ENCODE data around the gene FMN2.

FMN2 gene

DNA sequence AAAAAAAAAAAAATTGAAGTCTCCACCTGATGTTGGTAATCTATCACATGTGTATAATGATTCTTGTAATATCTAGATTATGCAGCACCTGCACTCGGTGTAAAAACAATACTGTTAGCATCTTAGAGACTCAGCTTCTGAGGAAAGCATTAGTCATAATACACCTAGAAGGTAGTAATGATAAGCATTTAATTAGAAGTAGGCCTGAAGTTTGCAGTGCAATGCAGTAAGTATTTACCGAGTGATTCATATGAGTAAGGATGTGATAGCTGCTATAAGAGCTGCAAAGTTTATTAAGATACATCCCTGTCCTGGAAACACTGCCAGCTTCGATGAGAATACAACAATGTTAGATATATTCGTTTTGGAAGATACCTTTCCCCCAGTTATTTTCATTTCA is 323.8 kb downstream of the FMN2 start:
- H3K4me3 ChIP-seq (ENCODE audit: low read depth, low read length): no peak overlapping the region
- TF ChIP-seq, protein P1, sequence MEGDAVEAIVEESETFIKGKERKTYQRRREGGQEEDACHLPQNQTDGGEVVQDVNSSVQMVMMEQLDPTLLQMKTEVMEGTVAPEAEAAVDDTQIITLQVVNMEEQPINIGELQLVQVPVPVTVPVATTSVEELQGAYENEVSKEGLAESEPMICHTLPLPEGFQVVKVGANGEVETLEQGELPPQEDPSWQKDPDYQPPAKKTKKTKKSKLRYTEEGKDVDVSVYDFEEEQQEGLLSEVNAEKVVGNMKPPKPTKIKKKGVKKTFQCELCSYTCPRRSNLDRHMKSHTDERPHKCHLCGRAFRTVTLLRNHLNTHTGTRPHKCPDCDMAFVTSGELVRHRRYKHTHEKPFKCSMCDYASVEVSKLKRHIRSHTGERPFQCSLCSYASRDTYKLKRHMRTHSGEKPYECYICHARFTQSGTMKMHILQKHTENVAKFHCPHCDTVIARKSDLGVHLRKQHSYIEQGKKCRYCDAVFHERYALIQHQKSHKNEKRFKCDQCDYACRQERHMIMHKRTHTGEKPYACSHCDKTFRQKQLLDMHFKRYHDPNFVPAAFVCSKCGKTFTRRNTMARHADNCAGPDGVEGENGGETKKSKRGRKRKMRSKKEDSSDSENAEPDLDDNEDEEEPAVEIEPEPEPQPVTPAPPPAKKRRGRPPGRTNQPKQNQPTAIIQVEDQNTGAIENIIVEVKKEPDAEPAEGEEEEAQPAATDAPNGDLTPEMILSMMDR (IDR thresholded peaks at IDR 0.05; ENCODE audit: control insufficient read depth, extremely low read depth, insufficient read depth): no peak
- no peak for DNase-seq (ENCODE audit: low read depth)

DNA sequence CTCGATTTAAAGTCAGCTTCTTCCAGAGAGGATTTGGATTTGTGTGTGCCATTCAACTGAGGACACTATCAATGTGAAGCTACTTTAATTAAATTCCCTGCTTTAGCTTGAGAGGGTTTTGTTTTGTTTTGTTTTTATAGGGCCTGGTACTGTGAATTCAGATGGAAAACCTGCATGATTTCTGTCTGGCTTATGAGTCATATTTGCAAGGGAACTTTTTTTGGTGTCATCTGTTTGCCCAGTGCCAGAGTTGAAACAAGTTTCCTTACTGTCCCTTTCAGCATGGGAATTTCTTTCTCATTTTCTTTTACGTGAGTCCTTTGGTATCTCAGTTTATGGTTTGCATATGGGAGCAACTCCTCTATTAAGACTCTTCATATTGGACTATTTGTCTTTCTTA is 325.6 kb downstream of the FMN2 start:
- no peak for DNase-seq (ENCODE audit: low read depth)
- TF ChIP-seq, protein P1 (IDR thresholded peaks at IDR 0.05; ENCODE audit: control insufficient read depth, extremely low read depth, insufficient read depth): no peak

DNA sequence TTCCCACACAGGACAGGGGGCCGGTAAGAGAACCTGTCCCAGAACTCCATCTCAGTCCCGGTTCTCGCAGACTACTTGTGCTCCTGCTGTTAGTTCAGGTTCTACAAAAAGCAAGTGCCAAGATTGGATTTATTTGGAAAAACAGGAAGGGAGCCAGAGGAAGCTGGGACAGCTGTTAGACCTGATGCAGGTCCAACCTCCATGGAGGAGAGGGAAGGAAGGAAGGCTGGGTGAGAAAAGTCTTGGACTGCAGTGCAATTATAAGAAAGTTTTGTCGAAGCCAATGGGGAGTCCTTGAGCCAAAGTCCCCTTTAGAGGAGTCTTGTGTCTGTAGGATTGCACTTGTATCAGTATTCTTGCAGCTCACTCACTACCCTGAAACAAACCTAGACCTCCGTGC is 329.1 kb downstream of the FMN2 start:
- no peak for DNase-seq (ENCODE audit: low read depth)
- TF ChIP-seq, protein P1 (IDR thresholded peaks at IDR 0.05; ENCODE audit: control insufficient read depth, extremely low read depth, insufficient read depth): no peak
- no peak overlapping the region for H3K4me3 ChIP-seq (ENCODE audit: low read depth, low read length)

More for the DNA sequence above, 325.6 kb downstream of the FMN2 start:
- H3K4me3 ChIP-seq (ENCODE audit: low read depth, low read length): no peak overlapping the region

DNA sequence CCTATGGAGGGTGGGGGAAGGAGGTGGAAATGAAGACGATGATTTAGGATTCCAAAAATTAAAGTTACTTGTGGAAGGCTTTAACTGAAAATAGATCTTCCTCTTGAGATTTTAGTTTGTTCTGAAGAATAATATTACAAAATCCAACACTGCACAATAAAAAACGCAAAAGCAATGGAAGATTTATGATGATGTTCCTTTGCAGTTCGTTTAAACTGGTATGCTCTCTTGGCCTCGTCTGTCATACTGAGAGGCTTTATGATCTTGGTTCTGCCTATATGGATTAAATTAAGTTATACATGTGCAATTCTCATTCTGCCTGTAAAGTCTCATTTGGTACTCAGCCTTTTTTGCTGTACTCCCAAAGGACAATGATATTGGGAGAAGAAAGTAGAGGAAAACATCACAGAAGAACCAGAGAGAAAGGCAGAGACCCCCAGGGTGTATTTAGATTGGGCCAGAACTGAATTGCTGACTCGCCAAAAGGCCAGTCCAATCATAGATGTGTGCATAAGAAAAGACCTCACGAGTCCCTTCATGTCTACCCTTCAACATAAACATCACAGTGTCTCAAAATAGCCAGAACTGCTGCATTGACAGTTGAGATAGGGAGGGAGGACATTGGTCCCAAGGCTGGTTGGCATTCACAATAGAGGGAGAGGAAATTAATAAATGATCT is 331.7 kb downstream of the FMN2 start:
- no peak for DNase-seq (ENCODE audit: low read depth)
- TF ChIP-seq, protein P1 (IDR thresholded peaks at IDR 0.05; ENCODE audit: control insufficient read depth, extremely low read depth, insufficient read depth): no peak
- no peak overlapping the region for H3K4me3 ChIP-seq (ENCODE audit: low read depth, low read length)

DNA sequence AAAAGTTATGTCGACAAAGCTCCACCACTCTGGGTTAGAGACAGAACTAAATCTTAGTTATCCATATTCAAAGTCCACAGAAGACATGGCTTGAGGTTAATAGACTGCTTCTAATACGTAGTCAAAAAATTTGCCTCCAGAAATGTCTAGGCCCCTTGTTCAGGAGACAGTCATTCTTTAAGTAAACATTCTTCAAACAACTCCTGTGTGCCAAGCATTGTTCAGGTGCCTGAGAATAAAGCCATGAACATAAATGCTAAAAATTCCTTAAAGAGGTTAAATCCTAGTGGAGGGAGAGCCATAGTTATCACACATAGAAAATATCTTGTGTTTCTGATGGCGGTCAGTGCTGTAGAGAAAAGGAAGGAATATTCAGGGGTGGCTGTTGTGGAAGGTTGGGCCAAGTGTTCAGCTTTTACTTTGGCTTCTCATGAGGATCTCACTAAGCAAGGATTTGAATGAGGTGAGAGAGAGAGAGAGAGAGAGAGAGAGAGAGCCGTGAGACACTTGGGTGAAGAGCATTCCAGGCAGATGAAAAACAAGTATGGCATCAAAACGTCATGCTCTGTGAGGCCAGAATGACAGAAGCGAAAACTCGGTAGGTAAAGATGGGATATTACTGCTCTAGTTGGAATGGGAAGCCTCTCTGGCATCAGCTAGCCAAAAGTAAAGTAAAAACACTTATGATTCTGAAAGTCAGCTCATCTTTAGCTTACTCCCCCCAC is 333.2 kb downstream of the FMN2 start:
- TF ChIP-seq, protein P1 (IDR thresholded peaks at IDR 0.05; ENCODE audit: control insufficient read depth, extremely low read depth, insufficient read depth): no peak
- no peak for DNase-seq (ENCODE audit: low read depth)
- no peak overlapping the region for H3K4me3 ChIP-seq (ENCODE audit: low read depth, low read length)

DNA sequence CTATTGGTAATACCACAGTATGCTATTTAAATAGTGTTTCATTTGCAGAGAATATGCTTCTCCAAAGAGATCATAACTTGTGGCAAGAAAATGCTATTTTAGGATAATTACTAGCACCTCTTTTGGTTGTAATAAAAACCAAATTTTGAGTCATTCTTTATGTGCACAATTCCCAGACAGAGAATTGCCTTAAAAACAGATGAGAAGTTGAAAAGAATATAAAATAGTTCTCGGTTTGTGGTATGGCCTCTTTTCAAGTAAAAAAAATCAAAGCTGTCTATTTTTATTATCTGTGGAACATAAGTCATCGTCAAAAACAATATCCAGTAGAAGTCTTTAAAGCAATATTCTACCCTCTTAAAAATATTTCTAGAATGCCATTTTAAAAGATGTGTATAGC is 334.4 kb downstream of the FMN2 start:
- TF ChIP-seq, protein P1 (IDR thresholded peaks at IDR 0.05; ENCODE audit: control insufficient read depth, extremely low read depth, insufficient read depth): no peak
- no peak overlapping the region for H3K4me3 ChIP-seq (ENCODE audit: low read depth, low read length)
- DNase-seq (ENCODE audit: low read depth): no peak

All from LNCaP clone FGC (cell line).